Lower lobe of right lung (tissue), 2 donors: ENCODE data around the gene ACOXL. TPM values are rescaled to one million over a fixed set of nuclear protein-coding genes. Genes with fewer than 3 reads are reported as not detected.

ENCODE experiments used
- ATAC-seq, 2 donors: fragments of 200-7000 bp; cut with Tn5 transposase; one replicate each; pipeline ENCODE4 v1.9.1; 2020 to 2022; ENCODE audit warnings: mild to moderate bottlenecking in 2 of 2, moderate library complexity in 2 of 2
- DNase-seq: peaks from one replicate; pipeline ENCODE4 v3.0.0-alpha.2; 2020
- H3K27ac ChIP-seq: fragments of 200-600 bp; one replicate; pipeline ENCODE4 v1.8.0; 2022
- H3K27me3 ChIP-seq: fragments of 200-600 bp; one replicate; pipeline ENCODE4 v1.8.0; 2022; ENCODE audit warnings: low read depth
- H3K36me3 ChIP-seq: fragments of 200-600 bp; one replicate; pipeline ENCODE4 v1.8.0; 2022; ENCODE audit warnings: mild to moderate bottlenecking
- H3K4me1 ChIP-seq: fragments of 200-600 bp; one replicate; pipeline ENCODE4 v1.8.0; 2022
- H3K4me3 ChIP-seq: fragments of 200-600 bp; one replicate; pipeline ENCODE4 v1.8.0; 2022; ENCODE audit warnings: mild to moderate bottlenecking
- H3K9me3 ChIP-seq: fragments of 200-600 bp; one replicate; pipeline ENCODE4 v1.8.0; 2022
- CTCF ChIP-seq: fragments of 200-600 bp; IDR thresholded peaks from one replicate; pipeline ENCODE4 v1.8.0; 2022; ENCODE audit warnings: antibody characterized with exemption, mild to moderate bottlenecking
- intact Hi-C: fragments of 100-400 bp; cut with DNase I; formaldehyde crosslinking; loops from one replicate; pipeline ENCODE4 v1.11.0; 2022
- total RNA-seq: library from RNA; stranded (reverse); fragmentation: NEBNext Ultra II Directional; extraction: Animal tissue kit (Norgen Biotek cat#: 25700); gene quantifications from one replicate; pipeline ENCODE4 v1.2.1, GENCODE V29; 2021
- donor health status: DM: no; HTN: yes; CAD: no; lungs with severe emphysema.

Gene ACOXL
- total RNA-seq, 1 donor from 2014 or later: 38.5 TPM

- H3K27me3 ChIP-seq: no peaks in the 10 kb centered on the region
- H3K9me3 ChIP-seq: no peaks in the 10 kb centered on the region
- no peak overlapping the region for H3K4me3 ChIP-seq
- no peaks in the 10 kb centered on the region for H3K4me1 ChIP-seq
- no peaks in the 10 kb centered on the region for H3K36me3 ChIP-seq
- H3K27ac ChIP-seq: no peak overlapping the region
- intact Hi-C loops: no loop called here
- no peak for ATAC-seq
- TF ChIP-seq CTCF: no peak
- no peak for DNase-seq
These were observed 154.6 kb downstream of the ACOXL start for GRCh38 chr2:110886826-110887573.

GRCh38 chr2:110888411-110888810 lies 156.0 kb downstream of the ACOXL start:
- ATAC-seq: no peak

GRCh38 chr2:110891626-110892025 lies 159.3 kb downstream of the ACOXL start:
- Histone ChIP-seq H3K4me3 (no peak overlapping the region), H3K36me3 (no peaks in the 10 kb centered on the region), H3K27ac (no peak overlapping the region), H3K27me3 (no peaks in the 10 kb centered on the region), H3K9me3 (no peaks in the 10 kb centered on the region), H3K4me1 (no peaks in the 10 kb centered on the region)
- ATAC-seq (no peak), DNase-seq (no peak)
- TF ChIP-seq CTCF: no peak
- intact Hi-C loops: no loop called here

More at GRCh38 chr2:110888411-110888810, 156.0 kb downstream of the ACOXL start:
- Histone ChIP-seq H3K27me3 (no peaks in the 10 kb centered on the region), H3K36me3 (no peaks in the 10 kb centered on the region), H3K9me3 (no peaks in the 10 kb centered on the region), H3K4me3 (no peak overlapping the region), H3K4me1 (no peaks in the 10 kb centered on the region), H3K27ac (no peak overlapping the region)
- no peak for DNase-seq
- intact Hi-C loops: no loop called here
- no peak for TF ChIP-seq CTCF

- no peaks in the 10 kb centered on the region for H3K4me1 ChIP-seq
- DNase-seq (no peak), ATAC-seq (no peak)
- H3K36me3 ChIP-seq: no peaks in the 10 kb centered on the region
- H3K9me3 ChIP-seq: no peaks in the 10 kb centered on the region
- H3K27ac ChIP-seq: no peak overlapping the region
- H3K27me3 ChIP-seq: no peaks in the 10 kb centered on the region
- no peak overlapping the region for H3K4me3 ChIP-seq
- TF ChIP-seq CTCF: no peak
- intact Hi-C loops: no loop called here
These were observed 163.9 kb downstream of the ACOXL start for GRCh38 chr2:110896226-110896625.

- H3K36me3 ChIP-seq: no peaks in the 10 kb centered on the region
- intact Hi-C loops: no loop called here
- TF ChIP-seq CTCF: no peak
- no peak overlapping the region for H3K4me3 ChIP-seq
- H3K27ac ChIP-seq: no peak overlapping the region
- no peak for ATAC-seq
- H3K27me3 ChIP-seq: no peaks in the 10 kb centered on the region
- no peak for DNase-seq
- H3K4me1 ChIP-seq: no peaks in the 10 kb centered on the region
- H3K9me3 ChIP-seq: no peaks in the 10 kb centered on the region
These were observed 165.6 kb downstream of the ACOXL start for GRCh38 chr2:110897966-110898365.
